ENCODE results near the gene MAP3K14.

DNA sequence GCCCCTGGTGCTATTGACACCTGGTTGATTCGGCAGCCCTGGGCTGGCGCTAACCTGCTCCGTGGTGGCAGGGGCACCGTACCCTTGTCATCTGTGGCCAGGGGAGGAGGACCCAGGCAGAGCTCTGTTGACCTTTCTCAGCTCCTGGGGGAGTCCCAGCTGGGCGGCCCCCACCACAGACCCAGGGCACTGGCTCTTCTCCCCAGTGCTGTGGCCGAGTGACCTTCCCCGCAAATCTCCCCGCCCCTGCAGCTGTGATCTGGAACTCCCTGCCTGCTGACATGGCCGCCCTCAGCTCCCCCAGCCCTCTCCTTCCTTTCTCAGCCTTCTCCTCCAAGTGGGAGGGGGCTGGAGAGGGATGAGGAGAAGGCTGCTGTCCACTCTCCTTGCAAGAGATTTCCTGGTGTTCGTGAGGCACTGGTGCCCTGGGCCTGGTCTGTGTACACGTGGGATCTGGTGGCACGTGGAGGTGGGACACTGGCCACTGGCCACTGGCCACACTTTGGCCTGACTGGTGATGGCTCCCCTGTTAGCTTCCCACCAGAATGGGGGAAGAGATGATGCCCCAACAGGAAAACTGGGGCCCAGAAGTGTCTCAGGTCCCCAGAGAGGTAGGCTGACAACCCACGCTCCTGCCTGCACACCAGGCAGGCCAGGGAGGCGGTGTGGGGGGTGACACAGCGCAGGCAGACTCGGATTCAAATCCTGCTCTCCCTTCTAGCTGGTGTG, 87.0 kb downstream of the MAP3K14 start:
- TF ChIP-seq POLR2AphosphoS5 (IDR thresholded peaks at IDR 0.05) (no peak), POLR2A (IDR thresholded peaks at IDR 0.05) (no peak)
- TF ChIP-seq, protein P1, sequence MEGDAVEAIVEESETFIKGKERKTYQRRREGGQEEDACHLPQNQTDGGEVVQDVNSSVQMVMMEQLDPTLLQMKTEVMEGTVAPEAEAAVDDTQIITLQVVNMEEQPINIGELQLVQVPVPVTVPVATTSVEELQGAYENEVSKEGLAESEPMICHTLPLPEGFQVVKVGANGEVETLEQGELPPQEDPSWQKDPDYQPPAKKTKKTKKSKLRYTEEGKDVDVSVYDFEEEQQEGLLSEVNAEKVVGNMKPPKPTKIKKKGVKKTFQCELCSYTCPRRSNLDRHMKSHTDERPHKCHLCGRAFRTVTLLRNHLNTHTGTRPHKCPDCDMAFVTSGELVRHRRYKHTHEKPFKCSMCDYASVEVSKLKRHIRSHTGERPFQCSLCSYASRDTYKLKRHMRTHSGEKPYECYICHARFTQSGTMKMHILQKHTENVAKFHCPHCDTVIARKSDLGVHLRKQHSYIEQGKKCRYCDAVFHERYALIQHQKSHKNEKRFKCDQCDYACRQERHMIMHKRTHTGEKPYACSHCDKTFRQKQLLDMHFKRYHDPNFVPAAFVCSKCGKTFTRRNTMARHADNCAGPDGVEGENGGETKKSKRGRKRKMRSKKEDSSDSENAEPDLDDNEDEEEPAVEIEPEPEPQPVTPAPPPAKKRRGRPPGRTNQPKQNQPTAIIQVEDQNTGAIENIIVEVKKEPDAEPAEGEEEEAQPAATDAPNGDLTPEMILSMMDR (IDR thresholded peaks at IDR 0.05): no peak

Measured in prostate gland (tissue), 2 donors.